ENCODE results near the gene NCAM2. TPM values are rescaled to one million over a fixed set of nuclear protein-coding genes. Genes with fewer than 3 reads are reported as not detected.

The NCAM2 gene
- total RNA-seq, 3 donors from 2014 or later, result 2.9 to 14.1 (median 4.0) TPM

- DNase-seq (no peak), ATAC-seq (no peak)
- Histone ChIP-seq H3K4me3 (no peak overlapping the region), H3K36me3 (ENCODE audit: low read depth) (no peaks in the 10 kb centered on the region), H3K9me3 (peaks cover 5% of the 10 kb centered on the region), H3K4me1 (ENCODE audit: low read depth) (no peaks in the 10 kb centered on the region)
- TF ChIP-seq CTCF (IDR thresholded peaks at IDR 0.05), result no peak
- intact Hi-C loops (cut with DNase I, micrococcal nuclease), result no loop called here
These were observed 263.8 kb downstream of the NCAM2 start for GRCh38 chr21:21262048-21262447.

- ATAC-seq (no peak), DNase-seq (no peak)
- no peak for TF ChIP-seq CTCF (IDR thresholded peaks at IDR 0.05)
- intact Hi-C loops (cut with DNase I, micrococcal nuclease), result no loop called here
- Histone ChIP-seq H3K36me3 (ENCODE audit: low read depth) (no peaks in the 10 kb centered on the region), H3K9me3 (no peaks in the 10 kb centered on the region), H3K4me3 (no peak overlapping the region), H3K4me1 (ENCODE audit: low read depth) (no peaks in the 10 kb centered on the region)
These were observed 269.9 kb downstream of the NCAM2 start for GRCh38 chr21:21268061-21268471.

GRCh38 chr21:21268885-21269284 is 270.7 kb downstream of the NCAM2 start:
- no peak for ATAC-seq
- no peaks in the 10 kb centered on the region for H3K9me3 ChIP-seq
- TF ChIP-seq CTCF (IDR thresholded peaks at IDR 0.05), result no peak
- intact Hi-C loops (cut with DNase I, micrococcal nuclease), result no loop called here
- no peak overlapping the region for H3K4me3 ChIP-seq
- H3K36me3 ChIP-seq (ENCODE audit: low read depth), result no peaks in the 10 kb centered on the region
- DNase-seq, result no peak
- no peaks in the 10 kb centered on the region for H3K4me1 ChIP-seq (ENCODE audit: low read depth)

GRCh38 chr21:21279193-21279901 is 281.1 kb downstream of the NCAM2 start:
- H3K9me3 ChIP-seq, result peaks cover 2% of the 10 kb centered on the region

GRCh38 chr21:21283810-21284209 is 285.6 kb downstream of the NCAM2 start:
- no peaks in the 10 kb centered on the region for H3K4me1 ChIP-seq (ENCODE audit: low read depth)
- no peak for TF ChIP-seq CTCF (IDR thresholded peaks at IDR 0.05)
- no peaks in the 10 kb centered on the region for H3K36me3 ChIP-seq (ENCODE audit: low read depth)
- ATAC-seq (no peak), DNase-seq (no peak)
- peaks cover 2% of the 10 kb centered on the region for H3K9me3 ChIP-seq
- no peak overlapping the region for H3K4me3 ChIP-seq
- intact Hi-C loops (cut with DNase I, micrococcal nuclease), result no loop called here

More at GRCh38 chr21:21279193-21279901, 281.1 kb downstream of the NCAM2 start:
- Histone ChIP-seq H3K36me3 (ENCODE audit: low read depth) (no peaks in the 10 kb centered on the region), H3K4me1 (ENCODE audit: low read depth) (no peaks in the 10 kb centered on the region), H3K4me3 (no peak overlapping the region)
- DNase-seq, result no peak
- ATAC-seq, result no peak
- intact Hi-C loops (cut with DNase I, micrococcal nuclease), result no loop called here
- no peak for TF ChIP-seq CTCF (IDR thresholded peaks at IDR 0.05)
